K562 (cell line): ENCODE data around the gene HIVEP2. TPM values are rescaled to one million over a fixed set of nuclear protein-coding genes. Genes with fewer than 3 reads are reported as not detected.

Experiments used
- ATF1 ChIP-seq, 2 experiments: fragments of 450-650 bp in 1 of 2; IDR thresholded peaks; 2 replicates each; pipeline ENCODE4 v1.6.1; 2016; ENCODE audit warnings: missing compliant biosample characterization in 1 of 2, missing genetic modification characterization in 1 of 2
- C11orf30 ChIP-seq: fragments of 450-650 bp; IDR thresholded peaks from 2 replicates; pipeline ENCODE4 v1.6.1; 2016; ENCODE audit warnings: low read depth, mild to moderate bottlenecking
- CBX1 ChIP-seq: sonication (generic); IDR thresholded peaks from 2 replicates; pipeline ENCODE4 v1.6.1; 2016; ENCODE audit warnings: antibody characterized with exemption, low read depth, mild to moderate bottlenecking
- CEBPG ChIP-seq, 3 experiments: fragments of 200-800 bp in 1 of 3; sonication (Bioruptor generic) in 1 of 3; sonication (generic) in 1 of 3; formaldehyde crosslinking in 1 of 3; IDR thresholded peaks in 2 of 3; conservative IDR thresholded peaks in 1 of 3; 2 replicates each; pipeline versions ENCODE4 v1.6.1 to v1.8.0; 2016 to 2022; ENCODE audit warnings: missing compliant biosample characterization in 2 of 3, missing genetic modification characterization in 2 of 3, mild to moderate bottlenecking in 1 of 3, missing genetic modification reagents in 1 of 3
- CGGBP1 ChIP-seq: fragments of 250-450 bp; sonication (Bioruptor Pico); IDR thresholded peaks from 2 replicates; pipeline ENCODE4 v1.9.0; 2021; ENCODE audit warnings: mild to moderate bottlenecking
- E2F5 ChIP-seq: sonication (generic); formaldehyde crosslinking; IDR thresholded peaks from 2 replicates; pipeline ENCODE4 v1.8.0; 2022; ENCODE audit warnings: mild to moderate bottlenecking, missing genetic modification reagents
- FOSL1 ChIP-seq: fragments of 200-800 bp; sonication (Bioruptor generic); conservative IDR thresholded peaks from 2 replicates; pipeline ENCODE4 v1.6.1; 2016; ENCODE audit warnings: missing genetic modification characterization, missing compliant biosample characterization
- KLF16 ChIP-seq: IDR thresholded peaks from 2 replicates; pipeline ENCODE4 v1.6.1; 2016; ENCODE audit warnings: antibody characterized with exemption
- MAFG ChIP-seq: fragments of 450-650 bp; conservative IDR thresholded peaks from 2 replicates; pipeline ENCODE4 v1.6.1; 2016; ENCODE audit warnings: missing genetic modification characterization, missing compliant biosample characterization
- MAFK ChIP-seq: IDR thresholded peaks from 2 replicates; pipeline ENCODE4 v1.6.1; 2011; ENCODE audit warnings: low read length, improper control_type of control experiment
- NR4A1 ChIP-seq, 2 experiments: fragments of 250-450 bp in 1 of 2; fragments of 450-650 bp in 1 of 2; sonication (Bioruptor Pico) in 1 of 2; IDR thresholded peaks; 2 replicates each; pipeline versions ENCODE4 v1.4.0 to v1.6.1; 2016 to 2020; ENCODE audit warnings: mild to moderate bottlenecking in 2 of 2, missing compliant biosample characterization in 1 of 2, missing genetic modification characterization in 1 of 2, moderate library complexity in 1 of 2
- PCBP1 ChIP-seq: fragments of 200-400 bp; formaldehyde crosslinking; IDR thresholded peaks from 2 replicates; pipeline ENCODE4 v1.6.1; 2018; ENCODE audit warnings: mild to moderate bottlenecking, low read depth, low read length; ENCODE audit not compliant: poor library complexity, severe bottlenecking
- PHF8 ChIP-seq: fragments of 200-600 bp; sonication (generic); IDR thresholded peaks from 2 replicates; pipeline ENCODE4 v1.6.1; 2012; ENCODE audit warnings: mixed run types, mild to moderate bottlenecking, inconsistent platforms, low read length, moderate library complexity, borderline replicate concordance
- SMAD1 ChIP-seq: fragments of 150-350 bp; IDR thresholded peaks from 2 replicates; pipeline ENCODE4 v1.6.1; 2014; ENCODE audit warnings: low read length, low read depth; ENCODE audit not compliant: partially characterized antibody
- SUPT5H ChIP-seq: fragments of 450-650 bp; IDR thresholded peaks from 2 replicates; pipeline ENCODE4 v1.6.1; 2016
- TEAD4 ChIP-seq, 2 experiments: sonication (generic) in 1 of 2; formaldehyde crosslinking in 1 of 2; IDR thresholded peaks; 2 replicates each; pipeline versions ENCODE4 v1.6.1 to v1.8.0; 2012 to 2022; ENCODE audit warnings: borderline replicate concordance in 1 of 2, inconsistent platforms in 1 of 2, low read length in 1 of 2, mild to moderate bottlenecking in 1 of 2, missing genetic modification reagents in 1 of 2
- ZNF133 ChIP-seq: fragments of 250-450 bp; sonication (Bioruptor Pico); IDR thresholded peaks from 2 replicates; pipeline ENCODE4 v1.4.0; 2020; ENCODE audit warnings: mild to moderate bottlenecking
- ZNF408 ChIP-seq: fragments of 250-450 bp; sonication (Bioruptor Pico); IDR thresholded peaks from 2 replicates; pipeline ENCODE4 v1.4.0; 2020; ENCODE audit warnings: low read depth, mild to moderate bottlenecking, moderate library complexity
- ZNF584 ChIP-seq: fragments of 200-800 bp; sonication (Bioruptor generic); IDR thresholded peaks from 2 replicates; pipeline ENCODE4 v1.6.1; 2016; ENCODE audit warnings: low read depth, mild to moderate bottlenecking, missing genetic modification characterization, missing compliant biosample characterization
- ZNF699 ChIP-seq: fragments of 250-450 bp; sonication (Bioruptor Pico); IDR thresholded peaks from 2 replicates; pipeline ENCODE4 v1.8.0; 2021; ENCODE audit warnings: mild to moderate bottlenecking, moderate library complexity; ENCODE audit not compliant: insufficient replicate concordance
- polyA plus RNA-seq, 8 experiments: library from polyadenylated mRNA; depleted of rRNA in 4 of 8; stranded (reverse) in 5 of 8; unstranded in 3 of 8; fragments of >200 nt; fragmentation: Nextera tagmentation in 2 of 8; fragmentation: Illumina TruSeq in 1 of 8; extraction: Ambion mirVana in 2 of 8; extraction: Trizol in 1 of 8; gene quantifications; 2 replicates each; pipeline versions ENCODE4 v1.2.1 to v1.2.3, GENCODE V29; 2011 to 2014; ENCODE audit warnings: inconsistent platforms in 1 of 8, missing spikeins in 1 of 8
- total RNA-seq, 7 experiments: library from RNA; depleted of rRNA in 6 of 7; stranded (reverse); fragments of >200 nt in 6 of 7; fragmentation: Illumina TruSeq in 2 of 7; extraction: Trizol in 2 of 7; gene quantifications; 2 replicates each; pipeline versions ENCODE4 v1.2.1 to v1.2.3, GENCODE V29; 2011 to 2021; ENCODE audit warnings: low replicate concordance in 1 of 7
- TF ChIP-seq, protein P1 (sequence below): IDR thresholded peaks from 2 replicates; pipeline ENCODE4 v1.6.1; 2014; ENCODE audit warnings: antibody characterized with exemption
- TF ChIP-seq, protein P2 (sequence below), 3 experiments: IDR thresholded peaks in 2 of 3; conservative IDR thresholded peaks in 1 of 3; 2 replicates each; pipeline ENCODE4 v1.5.1; 2011 to 2012; ENCODE audit warnings: low read length in 3 of 3, mild to moderate bottlenecking in 3 of 3, control low read depth in 2 of 3, improper control_type of control experiment in 1 of 3, inconsistent platforms in 1 of 3, low read depth in 1 of 3, mixed read lengths in 1 of 3, moderate library complexity in 1 of 3; ENCODE audit not compliant: insufficient read depth in 2 of 3

Gene HIVEP2
- total and polyA plus RNA-seq, 9 of the 15 experiments (the other 6 are each of a cell fraction or from before 2014, with no cell fraction given): under 0.01 to 1.2 (median 0.31) TPM

DNA sequence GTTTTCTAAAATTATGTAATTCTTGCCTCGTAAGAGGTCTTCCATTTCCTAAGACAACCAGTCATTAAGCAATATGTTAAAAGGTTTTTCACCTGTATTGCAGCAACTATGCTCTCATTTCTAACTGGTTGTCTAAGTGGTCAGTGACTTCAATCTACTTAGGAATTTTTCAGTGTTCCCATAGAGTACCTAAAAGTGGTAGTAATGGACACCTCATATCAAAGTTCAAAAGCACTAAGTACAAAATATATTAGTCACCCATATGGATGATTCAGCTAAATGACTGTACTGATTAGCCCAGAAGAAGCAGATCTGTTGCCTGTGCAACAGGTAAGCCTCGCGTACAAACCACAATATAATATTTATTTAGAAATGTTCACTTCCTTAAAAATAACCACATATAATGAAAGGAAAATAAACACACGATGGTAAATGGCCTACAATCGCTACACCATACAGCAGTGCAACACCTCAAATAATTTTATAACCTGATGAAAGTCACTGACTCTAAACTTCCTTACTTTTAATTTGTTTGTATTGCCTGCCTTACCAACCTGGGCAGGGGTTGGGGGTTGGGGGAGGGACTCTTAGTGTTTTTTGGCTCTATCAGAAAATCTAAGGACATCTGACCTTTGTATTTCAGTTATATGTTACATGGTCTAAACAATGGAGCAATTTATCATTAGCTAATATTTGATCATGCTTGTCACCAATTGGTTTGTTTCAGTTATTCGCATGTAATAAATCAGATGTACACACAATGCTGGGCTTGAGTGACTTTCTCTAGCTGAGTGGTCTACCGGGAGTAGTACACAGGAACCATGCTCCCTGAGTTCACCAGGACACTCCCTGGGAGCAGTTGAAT, 105.9 kb downstream of the HIVEP2 start (continued):
- TF ChIP-seq NR4A1 (CRISPR knock-in tag; IDR thresholded peaks at IDR 0.05) (no peak), NR4A1 (tag; IDR thresholded peaks at IDR 0.05) (no peak), ZNF408 (CRISPR knock-in tag) (no peak), PHF8 (no peak), ZNF699 (no peak), CGGBP1 (CRISPR knock-in tag) (no peak), ZNF133 (no peak), SMAD1 (no peak), KLF16 (no peak), SUPT5H (no peak), C11orf30 (peak; percentile 15; the same call in 1 of the 2 replicates), CBX1 (no peak), PCBP1 (no peak), ZNF584 (CRISPR knock-in tag) (no peak), CEBPG (CRISPR knock-in tag; IDR thresholded peaks at IDR 0.05) (no peak), CEBPG (tag; conservative IDR thresholded peaks at IDR 0.05 in 1 of 2, IDR thresholded peaks at IDR 0.05 in 1 of 2) (peak; percentile 45 to 74; a peak in 3 of 4 replicates), ATF1 (CRISPR knock-in tag; IDR thresholded peaks at IDR 0.05) (no peak), ATF1 (tag; IDR thresholded peaks at IDR 0.05) (no peak), E2F5 (CRISPR knock-in tag) (no peak), FOSL1 (tag) (peak; percentile 61), MAFK (peak; percentile 7; the same call in 1 of the 2 replicates), MAFG (0 out of 2 replicates have a peak, but pooled peaks have one; percentile 38), TEAD4 (IDR thresholded peaks at IDR 0.05; ENCODE audit: low read length) (no peak), TEAD4 (CRISPR knock-in tag; IDR thresholded peaks at IDR 0.05; ENCODE audit: borderline replicate concordance) (no peak)
- TF ChIP-seq, protein P1, sequence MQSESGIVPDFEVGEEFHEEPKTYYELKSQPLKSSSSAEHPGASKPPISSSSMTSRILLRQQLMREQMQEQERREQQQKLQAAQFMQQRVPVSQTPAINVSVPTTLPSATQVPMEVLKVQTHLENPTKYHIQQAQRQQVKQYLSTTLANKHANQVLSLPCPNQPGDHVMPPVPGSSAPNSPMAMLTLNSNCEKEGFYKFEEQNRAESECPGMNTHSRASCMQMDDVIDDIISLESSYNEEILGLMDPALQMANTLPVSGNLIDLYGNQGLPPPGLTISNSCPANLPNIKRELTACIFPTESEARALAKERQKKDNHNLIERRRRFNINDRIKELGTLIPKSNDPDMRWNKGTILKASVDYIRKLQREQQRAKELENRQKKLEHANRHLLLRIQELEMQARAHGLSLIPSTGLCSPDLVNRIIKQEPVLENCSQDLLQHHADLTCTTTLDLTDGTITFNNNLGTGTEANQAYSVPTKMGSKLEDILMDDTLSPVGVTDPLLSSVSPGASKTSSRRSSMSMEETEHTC: no peak
- TF ChIP-seq, protein P2, sequence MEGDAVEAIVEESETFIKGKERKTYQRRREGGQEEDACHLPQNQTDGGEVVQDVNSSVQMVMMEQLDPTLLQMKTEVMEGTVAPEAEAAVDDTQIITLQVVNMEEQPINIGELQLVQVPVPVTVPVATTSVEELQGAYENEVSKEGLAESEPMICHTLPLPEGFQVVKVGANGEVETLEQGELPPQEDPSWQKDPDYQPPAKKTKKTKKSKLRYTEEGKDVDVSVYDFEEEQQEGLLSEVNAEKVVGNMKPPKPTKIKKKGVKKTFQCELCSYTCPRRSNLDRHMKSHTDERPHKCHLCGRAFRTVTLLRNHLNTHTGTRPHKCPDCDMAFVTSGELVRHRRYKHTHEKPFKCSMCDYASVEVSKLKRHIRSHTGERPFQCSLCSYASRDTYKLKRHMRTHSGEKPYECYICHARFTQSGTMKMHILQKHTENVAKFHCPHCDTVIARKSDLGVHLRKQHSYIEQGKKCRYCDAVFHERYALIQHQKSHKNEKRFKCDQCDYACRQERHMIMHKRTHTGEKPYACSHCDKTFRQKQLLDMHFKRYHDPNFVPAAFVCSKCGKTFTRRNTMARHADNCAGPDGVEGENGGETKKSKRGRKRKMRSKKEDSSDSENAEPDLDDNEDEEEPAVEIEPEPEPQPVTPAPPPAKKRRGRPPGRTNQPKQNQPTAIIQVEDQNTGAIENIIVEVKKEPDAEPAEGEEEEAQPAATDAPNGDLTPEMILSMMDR (IDR thresholded peaks at IDR 0.05 in 2 of 3, conservative IDR thresholded peaks at IDR 0.05 in 1 of 3; ENCODE audit: insufficient read depth in 2 of 3, low read depth in 1 of 3, low read length in 3 of 3): no peak
